GM21717 (cell line): ENCODE measurements around the gene MRPS27.
"Not testable (repeated sequence)": the region's sequence is repeated elsewhere in the genome, so short reads cannot be mapped to it uniquely, and the experiment has no call there.

Experiments used
- ATAC-seq: cut with Tn5 transposase; IDR thresholded peaks from one replicate; pipeline ENCODE4 v1.9.1; 2021; ENCODE audit warnings: mild to moderate bottlenecking, moderate library complexity; ENCODE audit not compliant: unreplicated experiment

The MRPS27 gene

GRCh38 chr5:72177538-72177937 is 142.5 kb downstream of the MRPS27 start:
- no peak for ATAC-seq

- ATAC-seq: no peak
Measured at GRCh38 chr5:72172786-72173185, 147.3 kb downstream of the MRPS27 start.

- no peak for ATAC-seq
Measured at GRCh38 chr5:72171667-72172066, 148.4 kb downstream of the MRPS27 start.

- ATAC-seq: not testable (repeated sequence)
Measured at GRCh38 chr5:72171181-72171580, 148.9 kb downstream of the MRPS27 start.

- no peak for ATAC-seq
Measured at GRCh38 chr5:72170101-72170500, 149.9 kb downstream of the MRPS27 start.
